Liver (tissue), 9 donors: ENCODE data around the gene APH1A. TPM values are rescaled to one million over a fixed set of nuclear protein-coding genes. Genes with fewer than 3 reads are reported as not detected.

ENCODE experiments used
- DNase-seq: peaks from one replicate; pipeline ENCODE4 v3.0.0-alpha.2; 2017; ENCODE audit warnings: low spot score
- H3K27ac ChIP-seq, 2 donors: one replicate each; pipeline ENCODE4 v1.7.0; 2013; ENCODE audit warnings: inconsistent platforms in 2 of 2, low read length in 2 of 2, control low read depth in 1 of 2, low read depth in 1 of 2, mild to moderate bottlenecking in 1 of 2
- H3K27me3 ChIP-seq, 4 donors: one replicate each; pipeline versions ENCODE4 v1.6.1 to v1.7.0; 2013; ENCODE audit warnings: low read length in 3 of 4, inconsistent platforms in 1 of 4, mild to moderate bottlenecking in 1 of 4, moderate library complexity in 1 of 4; ENCODE audit not compliant: control insufficient read depth in 4 of 4, insufficient read depth in 4 of 4
- H3K36me3 ChIP-seq, 4 donors: one replicate each; pipeline versions ENCODE4 v1.6.1 to v1.7.0; 2013; ENCODE audit warnings: low read length in 3 of 4, mild to moderate bottlenecking in 3 of 4, low read depth in 1 of 4, moderate library complexity in 1 of 4; ENCODE audit not compliant: control insufficient read depth in 4 of 4, insufficient read depth in 3 of 4
- H3K4me1 ChIP-seq, 4 donors: one replicate each; pipeline versions ENCODE4 v1.6.1 to v1.7.0; 2013; ENCODE audit warnings: low read length in 3 of 4, mild to moderate bottlenecking in 3 of 4, moderate library complexity in 1 of 4; ENCODE audit not compliant: control insufficient read depth in 4 of 4, insufficient read depth in 4 of 4
- H3K4me3 ChIP-seq, 3 donors: one replicate each; pipeline versions ENCODE4 v1.6.1 to v1.7.0; 2013; ENCODE audit warnings: low read length in 3 of 3, control low read depth in 1 of 3, low read depth in 1 of 3, mild to moderate bottlenecking in 1 of 3
- H3K9ac ChIP-seq, 2 donors: one replicate each; pipeline ENCODE4 v1.7.0; 2013; ENCODE audit warnings: low read length in 2 of 2, mild to moderate bottlenecking in 2 of 2, moderate library complexity in 2 of 2, control low read depth in 1 of 2, low read depth in 1 of 2
- H3K9me3 ChIP-seq, 4 donors: one replicate each; pipeline versions ENCODE4 v1.6.1 to v1.7.0; 2013; ENCODE audit warnings: low read length in 3 of 4; ENCODE audit not compliant: control insufficient read depth in 4 of 4
- EGR1 ChIP-seq, 2 donors: IDR thresholded peaks; 2 replicates each; pipeline ENCODE4 v1.6.1; 2016 to 2018; ENCODE audit warnings: antibody characterized with exemption in 2 of 2, low read depth in 2 of 2
- FOXA1 ChIP-seq: IDR thresholded peaks from 2 replicates; pipeline ENCODE4 v1.6.1; 2016; ENCODE audit warnings: antibody characterized with exemption
- GABPA ChIP-seq, 2 donors: IDR thresholded peaks in 1 of 2; conservative IDR thresholded peaks in 1 of 2; 2 replicates each; pipeline ENCODE4 v1.6.1; 2016; ENCODE audit warnings: antibody characterized with exemption in 2 of 2, mild to moderate bottlenecking in 1 of 2, moderate library complexity in 1 of 2
- HNF4A ChIP-seq, 2 donors: conservative IDR thresholded peaks; 2 replicates each; pipeline ENCODE4 v1.6.1; 2016; ENCODE audit warnings: antibody characterized with exemption in 2 of 2, mild to moderate bottlenecking in 2 of 2
- HNF4G ChIP-seq: IDR thresholded peaks from 2 replicates; pipeline ENCODE4 v1.6.1; 2016; ENCODE audit warnings: antibody characterized with exemption
- JUND ChIP-seq, 2 donors: IDR thresholded peaks; 2 replicates each; pipeline ENCODE4 v1.6.1; 2016; ENCODE audit warnings: antibody characterized with exemption in 2 of 2
- NR2F2 ChIP-seq: IDR thresholded peaks from 2 replicates; pipeline ENCODE4 v1.6.1; 2016; ENCODE audit warnings: antibody characterized with exemption
- RAD21 ChIP-seq, 2 donors: IDR thresholded peaks; 2 replicates each; pipeline ENCODE4 v1.6.1; 2016; ENCODE audit warnings: antibody characterized with exemption in 2 of 2, mild to moderate bottlenecking in 2 of 2
- RXRA ChIP-seq, 2 donors: IDR thresholded peaks; 2 replicates each; pipeline ENCODE4 v1.6.1; 2017 to 2018; ENCODE audit warnings: antibody characterized with exemption in 2 of 2, mild to moderate bottlenecking in 1 of 2
- SP1 ChIP-seq: IDR thresholded peaks from 2 replicates; pipeline ENCODE4 v1.6.1; 2018; ENCODE audit warnings: antibody characterized with exemption, mild to moderate bottlenecking
- TAF1 ChIP-seq: conservative IDR thresholded peaks from 2 replicates; pipeline ENCODE4 v1.6.1; 2016; ENCODE audit warnings: antibody characterized with exemption, mild to moderate bottlenecking
- YY1 ChIP-seq: IDR thresholded peaks from 2 replicates; pipeline ENCODE4 v1.6.1; 2016; ENCODE audit warnings: antibody characterized with exemption, mild to moderate bottlenecking
- WGBS: extraction: QIAGEN DNeasy Blood & Tissue Kit; methylation state at CpG from one replicate; pipeline ENCODE4 v1.1.7; 2013; 5-methylcytosine and 5-hydroxymethylcytosine counted together
- polyA plus RNA-seq, 2 donors: library from polyadenylated mRNA; stranded (reverse) in 1 of 2; unstranded in 1 of 2; fragments of 200-250 nt in 1 of 2; fragments of >200 nt in 1 of 2; fragmentation: Nextera tagmentation in 1 of 2; extraction: Ambion mirVana in 1 of 2; gene quantifications; one replicate each; pipeline versions ENCODE4 v1.2.1 to v1.2.3, GENCODE V29; 2013 to 2015
- total RNA-seq, 2 donors: library from RNA; depleted of rRNA; stranded (reverse); fragments of >200 nt; gene quantifications; one replicate each; pipeline ENCODE4 v1.2.3, GENCODE V29; 2014
- TF ChIP-seq, protein P1 (sequence below): IDR thresholded peaks from 2 replicates; pipeline ENCODE4 v1.6.1; 2016; ENCODE audit warnings: antibody characterized with exemption, mild to moderate bottlenecking
- TF ChIP-seq, protein P2 (sequence below): fragments of 150-350 bp; IDR thresholded peaks from 2 replicates; pipeline ENCODE4 v1.5.1; 2017; ENCODE audit warnings: improper control_type of control experiment, low read depth, low read length; ENCODE audit not compliant: missing input control
- TF ChIP-seq, protein P3 (sequence below): IDR thresholded peaks from 2 replicates; pipeline ENCODE4 v1.6.1; 2016; ENCODE audit warnings: antibody characterized with exemption
- TF ChIP-seq, protein P4 (sequence below): IDR thresholded peaks from 2 replicates; pipeline ENCODE4 v1.6.1; 2016; ENCODE audit warnings: antibody characterized with exemption
- donor health status: healthy.
- donor health status: healthy.
- donor health status: healthy.
- donor health status: healthy.
- donor health status: healthy.

APH1A gene
- total and polyA plus RNA-seq, 4 donors: 25.1 to 93.6 (median 57.1) TPM

DNA sequence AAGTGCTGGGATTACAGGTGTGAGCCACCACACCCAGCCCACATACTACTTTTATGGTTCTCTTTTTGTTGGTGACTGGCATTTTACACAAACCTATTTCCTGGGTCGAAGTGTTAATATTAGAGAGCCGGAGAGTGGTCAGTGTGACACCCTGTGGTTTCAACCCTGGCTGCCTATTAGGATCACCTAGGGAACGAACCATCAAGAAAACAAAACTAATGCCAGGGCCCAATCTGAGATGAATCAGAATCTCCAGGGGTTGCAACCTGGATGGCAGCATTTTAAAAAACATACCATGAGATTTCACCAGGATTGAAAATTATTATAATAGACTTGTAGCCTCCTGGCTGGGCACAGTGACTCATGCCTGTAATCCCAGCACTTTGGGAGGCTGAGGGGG is 30.9 kb upstream of the APH1A start:
- H3K27me3 ChIP-seq: no peaks in the 10 kb centered on the region
- TF ChIP-seq SP1: no peak
- TF ChIP-seq, protein P1, sequence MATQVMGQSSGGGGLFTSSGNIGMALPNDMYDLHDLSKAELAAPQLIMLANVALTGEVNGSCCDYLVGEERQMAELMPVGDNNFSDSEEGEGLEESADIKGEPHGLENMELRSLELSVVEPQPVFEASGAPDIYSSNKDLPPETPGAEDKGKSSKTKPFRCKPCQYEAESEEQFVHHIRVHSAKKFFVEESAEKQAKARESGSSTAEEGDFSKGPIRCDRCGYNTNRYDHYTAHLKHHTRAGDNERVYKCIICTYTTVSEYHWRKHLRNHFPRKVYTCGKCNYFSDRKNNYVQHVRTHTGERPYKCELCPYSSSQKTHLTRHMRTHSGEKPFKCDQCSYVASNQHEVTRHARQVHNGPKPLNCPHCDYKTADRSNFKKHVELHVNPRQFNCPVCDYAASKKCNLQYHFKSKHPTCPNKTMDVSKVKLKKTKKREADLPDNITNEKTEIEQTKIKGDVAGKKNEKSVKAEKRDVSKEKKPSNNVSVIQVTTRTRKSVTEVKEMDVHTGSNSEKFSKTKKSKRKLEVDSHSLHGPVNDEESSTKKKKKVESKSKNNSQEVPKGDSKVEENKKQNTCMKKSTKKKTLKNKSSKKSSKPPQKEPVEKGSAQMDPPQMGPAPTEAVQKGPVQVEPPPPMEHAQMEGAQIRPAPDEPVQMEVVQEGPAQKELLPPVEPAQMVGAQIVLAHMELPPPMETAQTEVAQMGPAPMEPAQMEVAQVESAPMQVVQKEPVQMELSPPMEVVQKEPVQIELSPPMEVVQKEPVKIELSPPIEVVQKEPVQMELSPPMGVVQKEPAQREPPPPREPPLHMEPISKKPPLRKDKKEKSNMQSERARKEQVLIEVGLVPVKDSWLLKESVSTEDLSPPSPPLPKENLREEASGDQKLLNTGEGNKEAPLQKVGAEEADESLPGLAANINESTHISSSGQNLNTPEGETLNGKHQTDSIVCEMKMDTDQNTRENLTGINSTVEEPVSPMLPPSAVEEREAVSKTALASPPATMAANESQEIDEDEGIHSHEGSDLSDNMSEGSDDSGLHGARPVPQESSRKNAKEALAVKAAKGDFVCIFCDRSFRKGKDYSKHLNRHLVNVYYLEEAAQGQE: no peak
- 98% methylated on average over 3 of the region's 3 CpGs for WGBS
- peaks cover 0 to 2% (median 0%) of the 10 kb centered on the region in 4 donors for H3K4me1 ChIP-seq
- DNase-seq: no peak
- H3K9me3 ChIP-seq: no peaks in the 10 kb centered on the region
- no peak overlapping the region for H3K4me3 ChIP-seq
- H3K27ac ChIP-seq: no peak overlapping the region
- peaks cover 3 to 21% (median 16%) of the 10 kb centered on the region in 4 donors for H3K36me3 ChIP-seq
- no peak overlapping the region for H3K9ac ChIP-seq

DNA sequence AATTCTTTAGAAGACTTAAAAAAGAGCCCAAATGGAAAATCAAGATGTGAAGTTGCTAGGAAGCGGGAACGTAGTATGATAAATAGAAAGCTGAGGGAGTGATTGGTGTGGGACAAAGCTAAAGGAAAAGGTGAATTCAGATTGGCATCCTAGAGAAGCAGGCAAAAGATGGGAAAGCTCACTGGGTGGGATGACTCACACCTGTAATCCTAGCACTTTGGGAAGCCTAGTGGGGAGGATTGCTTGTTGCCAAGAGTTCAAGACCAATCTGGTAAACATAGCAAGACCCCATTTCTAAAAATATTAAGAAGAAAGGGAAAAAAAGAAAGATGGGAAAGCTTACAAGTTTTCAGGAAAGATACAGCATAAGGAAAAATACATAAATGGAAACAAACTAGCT is 26.7 kb upstream of the APH1A start:
- Histone ChIP-seq H3K4me3 (no peak overlapping the region), H3K36me3 (peaks cover 3 to 11% (median 6%) of the 10 kb centered on the region in 4 donors), H3K27me3 (no peaks in the 10 kb centered on the region), H3K9ac (no peak overlapping the region), H3K27ac (no peak overlapping the region), H3K9me3 (no peaks in the 10 kb centered on the region), H3K4me1 (peaks cover 0 to 9% (median 4%) of the 10 kb centered on the region in 4 donors)
- no peak for TF ChIP-seq EGR1 (IDR thresholded peaks at IDR 0.05; ENCODE audit: low read depth in 2 of 2)
- DNase-seq: no peak
- over 99% methylated on average over 2 of the region's 2 CpGs for WGBS

DNA sequence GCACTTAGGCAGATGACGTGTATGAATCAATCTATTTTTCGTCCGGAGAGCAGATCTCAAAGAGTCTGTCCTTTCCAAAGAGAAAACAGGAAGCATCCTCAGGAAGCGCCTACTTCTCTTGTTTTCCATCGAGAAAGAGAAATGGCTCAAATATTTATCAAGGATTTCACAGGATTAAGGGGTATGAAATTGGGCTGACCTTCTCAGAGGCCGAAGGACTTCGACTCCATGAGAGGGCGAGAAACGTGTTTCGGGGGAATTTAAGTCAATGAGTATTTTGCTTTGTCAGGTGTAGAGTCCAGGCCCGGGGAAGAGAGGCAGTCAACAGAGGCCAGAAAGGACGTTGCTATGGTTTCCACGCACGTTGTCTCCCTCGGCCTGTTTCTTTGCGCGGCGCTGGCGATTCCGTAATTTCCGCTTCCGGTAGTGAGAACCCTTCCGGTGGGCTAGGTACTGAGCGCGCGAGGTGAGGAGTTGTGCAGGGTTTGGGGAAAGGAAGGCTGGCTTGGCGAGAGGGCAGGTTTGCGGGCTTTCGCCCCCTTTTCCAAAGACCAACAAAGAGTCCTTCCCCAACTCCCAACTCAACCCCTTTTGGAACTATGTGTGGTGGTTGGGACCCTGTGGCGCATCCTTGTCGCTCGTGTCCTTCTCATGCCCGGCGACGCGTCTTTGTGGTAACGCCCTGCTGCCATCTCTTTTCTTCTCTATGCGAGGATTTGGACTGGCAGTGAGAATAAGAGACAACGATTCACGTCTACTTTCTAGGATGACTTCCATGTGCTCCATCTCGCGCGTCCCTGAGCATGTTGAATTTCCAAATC is 24.8 kb upstream of the APH1A start, which contains the start of gene MRPS21:
Gene MRPS21, plus strand, starts transcription at position 429 of the 821 bp plus-strand sequence. CDS start 506 bp downstream, outside the sequence.
- Histone ChIP-seq H3K27me3 (no peaks in the 10 kb centered on the region), H3K9me3 (no peaks in the 10 kb centered on the region), H3K9ac (peak within 1 kb of the TSS; percentile 80 to 83), H3K4me1 (peaks cover 0 to 9% (median 4%) of the 10 kb centered on the region in 4 donors), H3K4me3 (peak within 1 kb of the TSS; percentile 71 to 100 (median 84)), H3K36me3 (peaks cover 3 to 9% (median 5%) of the 10 kb centered on the region in 4 donors), H3K27ac (peak within 1 kb of the TSS; percentile 68 to 70)
- DNase-seq: peak; percentile 85
- 9% methylated on average over 43 of the region's 43 CpGs for WGBS
- TF ChIP-seq, protein P2, sequence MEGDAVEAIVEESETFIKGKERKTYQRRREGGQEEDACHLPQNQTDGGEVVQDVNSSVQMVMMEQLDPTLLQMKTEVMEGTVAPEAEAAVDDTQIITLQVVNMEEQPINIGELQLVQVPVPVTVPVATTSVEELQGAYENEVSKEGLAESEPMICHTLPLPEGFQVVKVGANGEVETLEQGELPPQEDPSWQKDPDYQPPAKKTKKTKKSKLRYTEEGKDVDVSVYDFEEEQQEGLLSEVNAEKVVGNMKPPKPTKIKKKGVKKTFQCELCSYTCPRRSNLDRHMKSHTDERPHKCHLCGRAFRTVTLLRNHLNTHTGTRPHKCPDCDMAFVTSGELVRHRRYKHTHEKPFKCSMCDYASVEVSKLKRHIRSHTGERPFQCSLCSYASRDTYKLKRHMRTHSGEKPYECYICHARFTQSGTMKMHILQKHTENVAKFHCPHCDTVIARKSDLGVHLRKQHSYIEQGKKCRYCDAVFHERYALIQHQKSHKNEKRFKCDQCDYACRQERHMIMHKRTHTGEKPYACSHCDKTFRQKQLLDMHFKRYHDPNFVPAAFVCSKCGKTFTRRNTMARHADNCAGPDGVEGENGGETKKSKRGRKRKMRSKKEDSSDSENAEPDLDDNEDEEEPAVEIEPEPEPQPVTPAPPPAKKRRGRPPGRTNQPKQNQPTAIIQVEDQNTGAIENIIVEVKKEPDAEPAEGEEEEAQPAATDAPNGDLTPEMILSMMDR: no peak
- TF ChIP-seq FOXA1 (no peak), RAD21 (IDR thresholded peaks at IDR 0.05) (peak in 1 of 2 donors; percentile 37), GABPA (IDR thresholded peaks at IDR 0.05 in 1 of 2, conservative IDR thresholded peaks at IDR 0.05 in 1 of 2) (peak; percentile 98 to 100), HNF4G (peak; percentile 29), HNF4A (conservative IDR thresholded peaks at IDR 0.05) (peak; percentile 49 to 55), JUND (IDR thresholded peaks at IDR 0.05) (no peak), YY1 (peak; percentile 76), SP1 (peak; percentile 62), TAF1 (no peak), EGR1 (IDR thresholded peaks at IDR 0.05; ENCODE audit: low read depth in 2 of 2) (no peak), RXRA (IDR thresholded peaks at IDR 0.05) (peak in 1 of 2 donors; percentile 46), NR2F2 (no peak)
- TF ChIP-seq, protein P3, sequence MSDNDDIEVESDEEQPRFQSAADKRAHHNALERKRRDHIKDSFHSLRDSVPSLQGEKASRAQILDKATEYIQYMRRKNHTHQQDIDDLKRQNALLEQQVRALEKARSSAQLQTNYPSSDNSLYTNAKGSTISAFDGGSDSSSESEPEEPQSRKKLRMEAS: peak; percentile 92
- TF ChIP-seq, protein P4, sequence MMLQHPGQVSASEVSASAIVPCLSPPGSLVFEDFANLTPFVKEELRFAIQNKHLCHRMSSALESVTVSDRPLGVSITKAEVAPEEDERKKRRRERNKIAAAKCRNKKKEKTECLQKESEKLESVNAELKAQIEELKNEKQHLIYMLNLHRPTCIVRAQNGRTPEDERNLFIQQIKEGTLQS: no peak
- TF ChIP-seq, protein P1: no peak
